Activated T-cell treated with anti-CD3 and anti-CD28 coated beads for 4 hours (primary cell): ENCODE data around the gene COA8.
A peak's percentile ranks its signal among the peaks of the same experiment; 100 is the strongest.

Experiments
- DNase-seq: peaks from one replicate; pipeline ENCODE4 v3.0.0-alpha.2; 2020

COA8 gene

GRCh38 chr14:103526247-103526913 is 36.4 kb upstream of the COA8 start:
- DNase-seq = no peak

- DNase-seq = no peak
Measured at GRCh38 chr14:103526914-103527248, 35.9 kb upstream of the COA8 start.

- no peak for DNase-seq
Measured at GRCh38 chr14:103527408-103528145, 35.2 kb upstream of the COA8 start.

- no peak for DNase-seq
Measured at GRCh38 chr14:103528146-103528586, 34.6 kb upstream of the COA8 start.

GRCh38 chr14:103528587-103529382 is 34.0 kb upstream of the COA8 start, which contains the start of gene TRMT61A:
TRMT61A (plus strand) TSS chr14:103529196; CDS start chr14:103529979, 783 bp downstream.
- DNase-seq = peak; percentile 67

GRCh38 chr14:103529383-103530365 is 33.1 kb upstream of the COA8 start:
- DNase-seq = no peak

GRCh38 chr14:103530390-103530789 is 32.4 kb upstream of the COA8 start:
- DNase-seq = no peak

- DNase-seq = no peak
Measured at GRCh38 chr14:103530831-103531230, 31.9 kb upstream of the COA8 start.

GRCh38 chr14:103531421-103532215 is 31.1 kb upstream of the COA8 start:
- DNase-seq = no peak

- no peak for DNase-seq
Measured at GRCh38 chr14:103532216-103533136, 30.3 kb upstream of the COA8 start.

- DNase-seq = no peak
Measured at GRCh38 chr14:103533137-103533998, 29.4 kb upstream of the COA8 start.

- no peak for DNase-seq
Measured at GRCh38 chr14:103533999-103534575, 28.7 kb upstream of the COA8 start.

GRCh38 chr14:103534576-103535061 is 28.1 kb upstream of the COA8 start:
- no peak for DNase-seq

- DNase-seq = no peak
Measured at GRCh38 chr14:103535081-103535890, 27.5 kb upstream of the COA8 start.

- DNase-seq = no peak
Measured at GRCh38 chr14:103535891-103536565, 26.7 kb upstream of the COA8 start.

- no peak for DNase-seq
Measured at GRCh38 chr14:103536693-103537092, 26.1 kb upstream of the COA8 start.
